IMR-90 (cell line): Measurements from ENCODE around the gene ATF7IP. TPM values are rescaled to one million over a fixed set of nuclear protein-coding genes. Genes with fewer than 3 reads are reported as not detected.

Experiments
- ATAC-seq: fragments of 200-7000 bp; cut with Tn5 transposase; 2 replicates; pipeline ENCODE4 v1.9.1; 2020; ENCODE audit warnings: low read depth, mild to moderate bottlenecking, moderate library complexity
- BruUV-seq: library from RNA; stranded (reverse); fragments of 400-500 nt; replicated peaks from 2 replicates; lab custom pipeline; 2021; lab: Mats Ljungman, UMichigan
- CTCF ChIA-PET: fragments of 300-600 bp; formaldehyde crosslinking; extraction: SDS; loops from one replicate; lab custom pipeline; 2021; ENCODE audit warnings: antibody characterized with exemption; lab: Yijun Ruan, JAX
- POLR2A ChIA-PET: fragments of 300-600 bp; sonication (Branson Sonifier 250); formaldehyde crosslinking; loops from one replicate; lab custom pipeline; 2022; ENCODE audit warnings: antibody characterized with exemption; ENCODE audit not compliant: unreplicated experiment; lab: Charles Lee
- DNase-seq: peaks from one replicate; pipeline ENCODE4 v3.0.0; 2013
- H2AFZ ChIP-seq: replicated peaks from 2 replicates; pipeline ENCODE3; 2013; ENCODE audit warnings: low read length, mild to moderate bottlenecking; ENCODE audit not compliant: poor library complexity
- H2AK5ac ChIP-seq: 2 replicates; pipeline ENCODE4 v1.6.1; 2013; ENCODE audit warnings: low read depth, low read length, inconsistent platforms
- H2AK9ac ChIP-seq: replicated peaks from 2 replicates; pipeline ENCODE3; 2013; ENCODE audit warnings: mild to moderate bottlenecking, low read depth, low read length, moderate library complexity; ENCODE audit not compliant: poor library complexity
- H2BK120ac ChIP-seq: 2 replicates; pipeline ENCODE4 v1.6.1; 2013; ENCODE audit warnings: low read depth, low read length, inconsistent platforms
- H2BK15ac ChIP-seq: 3 replicates; pipeline ENCODE4 v1.6.1; 2013; ENCODE audit warnings: low read depth, low read length, inconsistent platforms
- H2BK20ac ChIP-seq: 2 replicates; pipeline ENCODE4 v1.6.1; 2013; ENCODE audit warnings: low read depth, mild to moderate bottlenecking, inconsistent platforms, low read length, moderate library complexity
- H2BK5ac ChIP-seq: 2 replicates; pipeline ENCODE4 v1.6.1; 2013; ENCODE audit warnings: mild to moderate bottlenecking, low read depth, low read length, inconsistent platforms; ENCODE audit not compliant: poor library complexity, severe bottlenecking
- H3K14ac ChIP-seq: replicated peaks from 2 replicates; pipeline ENCODE4 v1.6.1; 2013; ENCODE audit warnings: low read depth, low read length, inconsistent platforms
- H3K18ac ChIP-seq: 2 replicates; pipeline ENCODE4 v1.6.1; 2013; ENCODE audit warnings: low read depth, low read length, control low read depth
- H3K23ac ChIP-seq: 2 replicates; pipeline ENCODE4 v1.6.1; 2013; ENCODE audit warnings: low read depth, low read length, inconsistent platforms
- H3K27ac ChIP-seq: 2 replicates; pipeline ENCODE4 v1.5.1; 2013; ENCODE audit warnings: mild to moderate bottlenecking, control low read depth, low read length; ENCODE audit not compliant: insufficient read depth
- H3K27me3 ChIP-seq: 2 replicates; pipeline ENCODE4 v1.6.1; 2013; ENCODE audit warnings: low read length; ENCODE audit not compliant: control insufficient read depth, insufficient read depth
- H3K36me3 ChIP-seq: 2 replicates; pipeline ENCODE4 v1.6.1; 2013; ENCODE audit warnings: low read length, mixed read lengths; ENCODE audit not compliant: control insufficient read depth, insufficient read depth
- H3K4ac ChIP-seq: 2 replicates; pipeline ENCODE4 v1.6.1; 2013; ENCODE audit warnings: low read depth, low read length, inconsistent platforms
- H3K4me1 ChIP-seq: 2 replicates; pipeline ENCODE4 v1.6.1; 2013; ENCODE audit warnings: low read length, mixed read lengths; ENCODE audit not compliant: control insufficient read depth, insufficient read depth
- H3K4me2 ChIP-seq: 2 replicates; pipeline ENCODE4 v1.6.1; 2013; ENCODE audit warnings: low read depth, mild to moderate bottlenecking, control low read depth, low read length, moderate library complexity
- H3K4me3 ChIP-seq: 2 replicates; pipeline ENCODE4 v1.5.1; 2013; ENCODE audit warnings: low read depth, mild to moderate bottlenecking, control low read depth, low read length, moderate library complexity; ENCODE audit not compliant: insufficient read depth
- H3K56ac ChIP-seq: 2 replicates; pipeline ENCODE4 v1.6.1; 2013; ENCODE audit warnings: low read length, inconsistent platforms; ENCODE audit not compliant: insufficient read depth; ENCODE audit errors: extremely low read depth
- H3K79me1 ChIP-seq, 2 experiments: 2 replicates each; pipeline ENCODE4 v1.6.1; 2013; ENCODE audit warnings: low read length in 2 of 2, inconsistent platforms in 1 of 2, low read depth in 1 of 2
- H3K9ac ChIP-seq: 2 replicates; pipeline ENCODE4 v1.6.1; 2013; ENCODE audit warnings: low read depth, low read length, control low read depth
- H3K9me1 ChIP-seq: 2 replicates; pipeline ENCODE4 v1.6.1; 2013; ENCODE audit warnings: low read length, inconsistent platforms; ENCODE audit not compliant: insufficient read depth
- H3K9me3 ChIP-seq: 2 replicates; pipeline ENCODE4 v1.6.1; 2013; ENCODE audit warnings: low read length; ENCODE audit not compliant: control insufficient read depth, insufficient read depth
- H4K20me1 ChIP-seq: 2 replicates; pipeline ENCODE4 v1.6.1; 2013; ENCODE audit warnings: low read length, inconsistent platforms; ENCODE audit not compliant: insufficient read depth
- H4K5ac ChIP-seq: 2 replicates; pipeline ENCODE4 v1.6.1; 2013; ENCODE audit warnings: mild to moderate bottlenecking, low read depth, low read length, control low read depth
- H4K8ac ChIP-seq, 2 experiments: 2 replicates each; pipeline ENCODE4 v1.6.1; 2013; ENCODE audit warnings: low read depth in 2 of 2, low read length in 2 of 2, control low read depth in 1 of 2, inconsistent platforms in 1 of 2
- H4K91ac ChIP-seq: 2 replicates; pipeline ENCODE4 v1.6.1; 2013; ENCODE audit warnings: low read depth, low read length, inconsistent platforms; ENCODE audit not compliant: insufficient read depth
- BHLHE40 ChIP-seq: fragments of 150-350 bp; IDR thresholded peaks from 2 replicates; pipeline ENCODE4 v1.6.1; 2016; ENCODE audit warnings: mild to moderate bottlenecking, low read depth, low read length
- CHD1 ChIP-seq: IDR thresholded peaks from 2 replicates; pipeline ENCODE4 v1.6.1; 2012; ENCODE audit warnings: low read depth, low read length, improper control_type of control experiment
- CTCF ChIP-seq: conservative IDR thresholded peaks from 2 replicates; pipeline ENCODE4 v1.5.1; 2012; ENCODE audit warnings: mild to moderate bottlenecking, low read depth, low read length, improper control_type of control experiment
- FOS ChIP-seq: fragments of 150-350 bp; IDR thresholded peaks from 2 replicates; pipeline ENCODE4 v1.6.1; 2016; ENCODE audit warnings: low read depth, low read length
- MAZ ChIP-seq: IDR thresholded peaks from 2 replicates; pipeline ENCODE4 v1.6.1; 2012; ENCODE audit warnings: low read depth, mild to moderate bottlenecking, low read length, improper control_type of control experiment, moderate library complexity, borderline replicate concordance
- MXI1 ChIP-seq: IDR thresholded peaks from 2 replicates; pipeline ENCODE4 v1.6.1; 2012; ENCODE audit warnings: low read depth, mild to moderate bottlenecking, low read length, moderate library complexity, borderline replicate concordance
- NFE2L2 ChIP-seq: fragments of 150-350 bp; IDR thresholded peaks from 2 replicates; pipeline ENCODE4 v1.6.1; 2016; ENCODE audit warnings: low read depth, mild to moderate bottlenecking, low read length
- RAD21 ChIP-seq: IDR thresholded peaks from 2 replicates; pipeline ENCODE4 v1.6.1; 2012; ENCODE audit warnings: low read length, improper control_type of control experiment
- RCOR1 ChIP-seq: IDR thresholded peaks from 2 replicates; pipeline ENCODE4 v1.6.1; 2012; ENCODE audit warnings: mild to moderate bottlenecking, low read length, improper control_type of control experiment; ENCODE audit not compliant: insufficient replicate concordance
- RFX5 ChIP-seq: IDR thresholded peaks from 2 replicates; pipeline ENCODE4 v1.8.0; 2012; ENCODE audit warnings: low read depth, mild to moderate bottlenecking, low read length, moderate library complexity
- SMC3 ChIP-seq: fragments of 150-350 bp; IDR thresholded peaks from 2 replicates; pipeline ENCODE4 v1.6.1; 2016; ENCODE audit warnings: low read depth, mild to moderate bottlenecking, antibody characterized with exemption, low read length, moderate library complexity
- USF2 ChIP-seq: fragments of 150-350 bp; IDR thresholded peaks from 2 replicates; pipeline ENCODE4 v1.6.1; 2017; ENCODE audit warnings: mild to moderate bottlenecking, antibody characterized with exemption, low read length, low read depth
- WGBS, 2 experiments: methylation state at CpG; one replicate each; pipeline versions ENCODE4 v1.1.5 to v1.1.7; 2013; ENCODE audit warnings: missing lambda C conversion rate in 2 of 2; ENCODE audit not compliant: insufficient read length in 1 of 2; ENCODE audit errors: extremely low coverage in 2 of 2; 5-methylcytosine and 5-hydroxymethylcytosine counted together
- dilution Hi-C: fragments of 300-500 bp; cut with HindIII; formaldehyde crosslinking; loops from one replicate; pipeline ENCODE4 v1.14.3; 2018; ENCODE audit warnings: low sequenced_read_pairs; ENCODE audit not compliant: unreplicated experiment
- in situ Hi-C: fragments of 300-500 bp; cut with MboI; formaldehyde crosslinking; loops from 3 replicates; pipeline ENCODE4 v1.14.3; 2019; ENCODE audit warnings: low sequenced_read_pairs, inconsistent platforms, mixed read lengths
- intact Hi-C: fragments of 100-400 bp; cut with micrococcal nuclease; formaldehyde crosslinking; loops from 2 replicates; pipeline ENCODE4 v1.10.0; 2022
- polyA plus RNA-seq, 3 experiments: library from polyadenylated mRNA; depleted of rRNA; stranded (reverse); fragments of >200 nt; gene quantifications; 2 replicates each; pipeline ENCODE4 v1.2.3, GENCODE V29; 2012; ENCODE audit warnings: low replicate concordance in 1 of 3
- total RNA-seq: library from RNA; depleted of rRNA; stranded (reverse); fragments of >200 nt; gene quantifications from 2 replicates; pipeline ENCODE4 v1.2.3, GENCODE V29; 2012

The ATF7IP gene
- total and polyA plus RNA-seq, 2 of the 4 experiments (the other 2 are of a cell fraction): 9.4 to 22.8 TPM

GRCh38 chr12:14400599-14400998 is 35.1 kb downstream of the ATF7IP start:
- Histone ChIP-seq H2BK20ac (no peak overlapping the region), H3K9ac (no peak overlapping the region), H3K9me1 (no peaks in the 10 kb centered on the region), H3K9me3 (no peaks in the 10 kb centered on the region; the same call in 1 of the 2 replicates), H3K4me2 (no peak overlapping the region), H3K56ac (no peak overlapping the region), H3K79me1 (peaks cover 0 to 39% of the 10 kb centered on the region in 2 experiments; a peak in 3 of 4 replicates), H2BK120ac (no peak overlapping the region), H2BK15ac (no peak overlapping the region), H2AFZ (no peak overlapping the region), H3K27ac (no peak overlapping the region), H3K4ac (no peak overlapping the region), H3K27me3 (no peaks in the 10 kb centered on the region), H3K36me3 (no peaks in the 10 kb centered on the region), H4K91ac (no peak overlapping the region), H2BK5ac (peak overlapping the region; percentile 48), H4K8ac (no peak overlapping the region), H3K18ac (no peak overlapping the region), H3K23ac (no peak overlapping the region; the same call in 1 of the 2 replicates), H3K14ac (no peak overlapping the region), H4K5ac (no peak overlapping the region), H2AK9ac (no peak overlapping the region), H3K4me3 (no peak overlapping the region), H2AK5ac (no peak overlapping the region), H4K20me1 (no peaks in the 10 kb centered on the region), H3K4me1 (peaks cover 4% of the 10 kb centered on the region; the same call in 1 of the 2 replicates)
- no TSS peak for BruUV-seq
- intact Hi-C loops: no loop called here
- dilution Hi-C loops: no loop called here
- DNase-seq (no peak), ATAC-seq (no peak)
- ChIA-PET CTCF (no interaction called here), POLR2A (no interaction called here)
- TF ChIP-seq SMC3: no peak
- no peak for TF ChIP-seq RAD21
- no peak for TF ChIP-seq FOS
- TF ChIP-seq CHD1: no peak
- no peak for TF ChIP-seq MXI1
- no peak for TF ChIP-seq RCOR1
- TF ChIP-seq RFX5: no peak
- no peak for TF ChIP-seq BHLHE40
- TF ChIP-seq NFE2L2: no peak
- no peak for TF ChIP-seq CTCF
- TF ChIP-seq USF2: no peak
- TF ChIP-seq MAZ: no peak
- WGBS, 2 experiments: no CpG with 5 or more reads among the region's 1 CpG
- in situ Hi-C loops: no loop called here
